Activated CD4-positive, alpha-beta T cell treated with anti-CD3 and anti-CD28 coated beads for 24 hours (primary cell): ENCODE results near the gene RUNX2.
"Not testable (repeated sequence)": the region's sequence is repeated elsewhere in the genome, so short reads cannot be mapped to it uniquely, and the experiment has no call there.

Experiments
- DNase-seq, 2 donors: peaks; one replicate each; pipeline ENCODE4 v3.0.0-alpha.2; 2020; ENCODE audit warnings: low read depth in 2 of 2

The RUNX2 gene

DNA sequence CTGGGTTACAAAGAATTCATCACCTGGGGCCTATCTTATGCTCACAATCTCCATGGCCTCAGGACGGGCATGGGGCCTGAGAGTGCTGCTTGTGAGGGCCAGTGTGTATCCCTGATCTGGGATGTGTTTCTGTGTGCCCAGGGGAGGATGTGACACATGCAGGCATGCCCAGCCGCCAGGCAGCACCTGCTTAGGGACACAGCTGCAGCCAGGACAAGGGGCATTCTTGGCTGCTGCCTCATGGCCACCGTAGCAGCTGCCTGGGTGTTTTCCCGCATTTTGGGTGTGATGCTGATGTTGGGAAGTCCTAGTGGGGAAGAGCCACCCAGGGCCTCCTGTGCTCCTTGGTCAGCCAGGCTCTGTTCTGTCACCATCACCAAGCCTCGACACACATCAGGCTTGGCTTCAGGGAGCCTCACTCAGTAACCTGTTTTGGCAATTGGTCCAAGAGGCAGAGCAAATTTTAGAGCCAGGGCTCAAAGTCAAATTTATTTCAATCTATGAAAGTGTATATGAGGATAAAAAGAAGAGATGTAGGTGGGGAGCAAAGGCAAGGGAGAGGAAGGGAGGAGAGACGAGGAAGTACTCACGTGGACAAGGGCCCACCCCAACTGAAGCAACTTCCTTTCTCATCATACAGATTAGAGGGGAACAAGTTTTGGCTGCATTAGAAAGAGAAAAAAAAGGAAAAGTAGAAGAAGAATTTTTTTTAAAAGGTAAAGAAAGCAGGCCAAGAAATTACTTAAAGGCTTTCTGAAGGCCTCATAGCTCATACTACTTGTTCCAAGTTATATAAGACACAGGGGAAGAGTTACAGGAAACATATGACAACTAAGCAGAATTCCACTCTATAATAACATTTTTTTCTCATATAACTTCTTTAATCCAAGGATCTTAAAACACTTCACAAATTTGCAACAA lies 319.5 kb downstream of the RUNX2 start:
- no peak for DNase-seq

DNA sequence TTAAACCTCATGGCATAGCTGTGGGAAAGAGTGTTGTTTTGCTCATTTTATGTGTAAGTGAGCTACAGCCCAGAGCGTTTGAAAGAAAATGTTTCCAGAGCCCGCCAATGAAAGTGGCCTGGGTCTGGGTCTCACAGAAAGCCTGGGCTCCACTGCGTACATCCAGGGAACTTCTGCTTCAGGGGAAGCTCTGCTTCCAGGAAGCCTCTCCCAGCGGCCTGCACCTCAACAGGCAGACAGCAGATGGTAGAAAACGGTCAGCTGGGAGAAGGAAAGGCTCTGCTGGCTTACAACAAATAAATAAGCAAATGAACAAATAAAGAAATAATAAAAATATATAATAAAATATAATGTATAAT lies 320.1 kb downstream of the RUNX2 start:
- no peak for DNase-seq

DNA sequence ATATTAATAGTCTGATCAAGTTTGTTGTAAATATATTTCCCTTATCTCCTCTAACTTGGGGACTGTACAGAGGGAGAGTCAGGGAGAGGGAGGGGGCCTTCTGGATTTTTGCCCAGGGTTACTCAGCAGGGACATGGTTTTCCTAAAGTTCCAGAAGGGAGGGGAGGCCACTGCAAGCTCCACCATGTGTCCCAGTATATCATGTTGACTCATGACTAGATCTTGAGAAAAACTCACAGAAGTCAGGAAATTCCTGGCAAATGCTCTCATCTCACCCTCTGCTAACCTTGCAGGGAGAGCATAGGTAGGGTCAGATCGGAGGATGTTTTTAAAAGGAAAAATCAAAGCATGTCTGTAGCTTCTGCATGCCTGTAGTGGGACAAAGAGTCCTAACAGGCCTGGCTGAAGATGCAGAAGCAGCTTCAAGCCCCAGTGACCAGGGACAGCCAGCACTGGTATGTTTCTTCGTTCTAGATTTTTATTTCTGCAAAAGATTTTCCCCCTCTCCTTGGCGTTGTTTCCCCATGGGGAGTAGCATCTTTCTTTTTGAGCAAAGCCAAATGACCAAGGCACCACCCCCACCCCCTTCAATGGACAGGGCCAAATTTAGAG lies 322.5 kb downstream of the RUNX2 start:
- DNase-seq, result no peak

DNA sequence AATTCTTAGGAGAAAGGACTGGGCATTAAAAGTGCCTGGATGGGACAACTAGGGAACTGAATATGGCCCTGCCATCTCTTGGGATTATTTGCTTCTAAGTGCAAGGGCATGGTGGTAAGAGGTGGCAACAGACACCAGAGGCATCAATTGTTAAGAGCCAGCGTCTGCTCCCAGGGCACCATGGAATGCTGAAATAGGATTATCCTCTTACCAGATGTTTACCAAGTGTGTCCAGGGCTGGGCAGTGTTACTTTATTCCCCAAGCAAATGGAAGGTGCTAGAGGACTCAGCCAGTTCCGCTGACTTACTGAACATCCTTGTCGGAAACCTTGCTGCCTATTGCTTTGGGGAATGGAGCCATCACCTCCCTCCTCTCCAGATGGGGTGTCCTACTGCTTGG lies 323.2 kb downstream of the RUNX2 start:
- DNase-seq, result no peak

DNA sequence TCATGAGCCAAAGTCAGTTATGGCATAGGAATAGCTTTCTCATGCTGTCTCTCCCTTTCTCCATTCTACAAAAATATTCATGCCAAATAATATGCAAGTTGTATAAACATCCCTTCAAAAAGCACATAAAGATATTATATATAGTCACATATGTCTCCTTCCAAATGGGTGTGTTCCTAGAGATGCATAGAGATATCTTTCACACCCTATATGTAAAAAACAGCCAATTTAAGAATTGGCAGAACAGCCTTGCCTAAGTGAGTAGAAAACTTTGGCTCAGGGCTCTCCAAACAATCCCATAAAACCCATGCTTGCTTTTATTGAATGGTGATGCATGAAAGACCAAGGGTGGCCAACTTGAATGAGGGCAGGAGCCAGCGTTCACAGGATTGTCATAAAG lies 324.3 kb downstream of the RUNX2 start:
- no peak for DNase-seq

DNA sequence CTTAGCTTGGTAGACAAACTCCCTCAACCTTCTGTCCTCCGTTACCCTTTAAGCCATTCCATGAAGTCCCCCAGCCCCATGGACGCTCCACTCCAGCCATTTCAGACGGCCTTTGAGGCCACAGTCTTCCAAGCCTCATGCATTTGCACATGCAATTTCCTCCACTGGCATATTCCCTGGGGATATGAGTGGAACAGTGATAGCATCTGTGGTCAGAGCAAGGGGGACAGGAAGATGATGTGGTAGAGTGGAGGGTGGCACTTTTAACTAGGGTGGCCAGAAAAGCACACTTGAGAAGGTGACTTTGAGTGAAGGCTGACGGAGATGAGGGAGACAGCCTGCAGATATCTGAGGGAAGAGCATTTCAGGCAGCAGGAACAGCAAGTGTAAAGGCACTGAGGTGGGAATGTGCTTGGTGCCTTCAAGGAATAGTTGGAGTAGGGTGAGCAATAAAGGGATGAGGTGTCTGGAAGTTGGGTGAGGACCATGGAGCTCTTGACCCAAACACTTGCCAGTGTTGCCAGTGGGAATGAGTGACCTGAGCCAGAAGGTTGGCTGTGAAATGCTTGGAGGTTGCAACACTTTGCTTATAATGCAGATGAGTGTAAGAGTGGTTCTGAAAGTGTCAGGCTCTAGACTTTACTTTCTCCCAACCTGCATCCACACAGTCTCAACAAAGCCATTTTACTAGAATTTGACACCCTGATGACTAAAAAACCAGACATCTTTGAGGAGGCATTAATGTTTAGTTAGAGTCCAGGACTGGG lies 325.2 kb downstream of the RUNX2 start:
- no peak for DNase-seq

DNA sequence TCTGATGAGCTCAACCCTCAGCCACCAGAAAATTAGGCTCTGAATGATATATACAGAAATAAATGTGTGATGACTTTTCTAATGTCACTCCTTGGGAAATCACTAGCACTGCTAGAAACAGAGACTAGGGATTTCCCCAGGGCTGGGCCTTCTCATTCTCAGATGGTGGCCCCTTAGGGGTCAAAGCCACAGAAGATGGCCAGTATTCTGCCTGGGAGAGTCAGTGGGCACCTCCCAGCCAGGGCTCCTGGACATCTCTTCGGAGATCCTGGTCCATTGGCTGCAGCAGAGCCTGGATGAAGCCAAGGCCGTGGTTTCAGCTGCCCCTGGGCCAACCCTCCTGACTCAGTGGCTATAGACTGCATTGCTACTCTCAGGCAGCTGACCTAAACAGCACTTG lies 326.5 kb downstream of the RUNX2 start:
- DNase-seq, result no peak

DNA sequence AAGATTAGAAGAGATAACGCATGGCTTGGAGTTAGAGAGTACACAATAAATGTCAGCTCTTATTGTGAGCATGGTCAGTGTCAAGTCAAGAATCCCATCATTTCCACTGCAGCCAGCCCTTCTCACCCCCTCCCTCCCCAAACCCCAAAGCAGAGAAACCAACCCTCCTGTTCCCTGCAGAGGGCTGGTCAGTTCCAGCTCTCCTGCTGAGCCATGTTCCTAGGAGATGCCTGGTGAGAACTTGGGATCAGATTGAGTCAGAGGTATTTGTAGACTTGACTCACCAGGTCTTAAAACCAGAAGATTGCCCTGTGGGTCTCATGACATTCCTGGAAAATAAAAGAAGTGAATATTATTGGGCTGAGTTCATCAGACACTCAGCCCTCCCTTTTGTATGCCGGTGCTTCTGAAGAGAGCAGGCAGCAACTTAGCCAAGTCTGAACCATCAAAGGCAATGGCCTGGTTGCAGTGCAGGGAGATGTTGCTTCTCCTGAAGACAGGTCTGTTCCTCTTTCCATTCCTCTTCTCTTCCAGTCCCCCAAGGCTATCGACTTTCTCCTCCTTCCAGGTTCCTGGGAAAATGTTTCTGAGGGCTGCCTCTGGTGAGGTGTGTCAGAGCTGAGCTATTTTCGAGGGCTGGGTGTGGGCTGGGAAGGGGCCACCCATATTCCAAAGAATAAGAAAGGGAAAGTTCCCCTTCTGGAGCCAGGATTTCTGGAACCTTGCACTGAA lies 327.8 kb downstream of the RUNX2 start:
- DNase-seq, result no peak

DNA sequence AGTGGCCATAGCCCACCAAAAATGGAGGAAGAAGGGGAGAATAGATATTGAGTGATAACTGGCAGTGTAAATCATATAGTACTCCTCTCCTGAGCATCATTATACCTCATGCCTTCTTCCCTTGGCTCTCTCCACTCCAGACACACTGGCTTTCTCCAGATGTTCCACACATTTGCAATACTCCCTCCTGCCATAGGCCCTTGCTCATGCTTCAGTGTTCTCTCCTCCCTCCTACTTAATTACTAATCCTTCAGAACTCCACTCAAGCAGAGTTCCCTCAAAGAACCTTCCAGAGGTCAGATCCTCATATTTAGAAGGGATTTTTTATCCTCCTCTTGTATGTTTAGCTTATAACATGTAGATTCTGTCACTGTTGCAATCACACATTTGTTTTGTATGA lies 329.1 kb downstream of the RUNX2 start:
- DNase-seq, result no peak

DNA sequence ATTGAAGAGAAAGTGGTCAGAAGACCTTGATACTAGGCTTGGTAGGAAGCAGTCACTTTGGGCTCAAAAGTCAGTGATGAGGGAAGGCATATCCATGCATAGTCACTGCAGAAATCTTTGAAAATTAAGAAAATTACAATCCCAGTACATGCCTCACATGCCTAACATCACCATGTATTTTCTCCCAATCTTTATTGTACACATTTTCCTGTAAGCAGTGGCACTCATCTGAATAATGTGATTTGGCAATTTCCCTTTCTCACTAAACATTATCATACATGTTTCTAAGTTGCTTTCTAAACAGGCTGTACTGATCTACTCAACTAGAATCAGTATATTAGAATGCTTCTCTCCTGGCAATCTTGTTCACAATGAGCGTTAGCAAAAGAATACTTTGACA lies 330.3 kb downstream of the RUNX2 start:
- no peak for DNase-seq

DNA sequence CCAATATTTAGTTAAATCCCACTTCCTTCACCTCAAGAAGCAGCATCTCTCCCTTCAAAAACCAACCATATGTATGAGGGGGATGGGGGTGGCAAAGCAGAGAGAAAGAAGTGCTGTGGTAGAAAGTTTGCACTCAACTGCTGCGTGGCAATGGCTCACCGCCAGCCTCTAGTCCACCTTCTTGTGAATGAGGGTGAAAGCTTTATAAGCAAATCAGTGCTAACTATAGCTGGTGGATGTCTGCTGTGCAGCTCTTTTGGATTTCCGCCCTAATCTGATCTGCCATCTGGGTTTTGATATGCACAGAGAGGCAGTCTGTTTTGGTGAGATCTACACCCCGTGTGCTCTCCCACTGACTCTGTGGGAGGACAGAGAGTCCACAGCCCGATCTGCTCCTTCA lies 330.8 kb downstream of the RUNX2 start:
- no peak for DNase-seq

DNA sequence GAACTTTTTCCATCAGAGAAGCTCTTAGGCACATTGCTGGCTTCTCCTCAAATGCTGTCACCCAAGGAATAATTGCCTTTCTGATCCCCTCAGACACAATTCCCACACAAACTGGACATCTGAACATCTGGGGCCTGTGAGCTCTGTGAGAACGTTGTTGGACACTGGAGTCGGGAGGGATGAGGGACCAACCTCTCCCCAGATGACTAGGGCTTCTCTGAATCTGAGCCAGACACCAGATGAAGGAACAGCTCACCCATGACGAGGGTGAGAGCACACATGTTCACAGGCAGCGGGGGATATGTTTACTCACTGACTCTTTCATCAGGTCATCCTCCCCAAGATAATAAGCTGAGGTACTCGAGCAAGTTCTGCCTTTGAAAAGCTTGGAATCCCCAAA lies 333.5 kb downstream of the RUNX2 start:
- DNase-seq, result no peak

DNA sequence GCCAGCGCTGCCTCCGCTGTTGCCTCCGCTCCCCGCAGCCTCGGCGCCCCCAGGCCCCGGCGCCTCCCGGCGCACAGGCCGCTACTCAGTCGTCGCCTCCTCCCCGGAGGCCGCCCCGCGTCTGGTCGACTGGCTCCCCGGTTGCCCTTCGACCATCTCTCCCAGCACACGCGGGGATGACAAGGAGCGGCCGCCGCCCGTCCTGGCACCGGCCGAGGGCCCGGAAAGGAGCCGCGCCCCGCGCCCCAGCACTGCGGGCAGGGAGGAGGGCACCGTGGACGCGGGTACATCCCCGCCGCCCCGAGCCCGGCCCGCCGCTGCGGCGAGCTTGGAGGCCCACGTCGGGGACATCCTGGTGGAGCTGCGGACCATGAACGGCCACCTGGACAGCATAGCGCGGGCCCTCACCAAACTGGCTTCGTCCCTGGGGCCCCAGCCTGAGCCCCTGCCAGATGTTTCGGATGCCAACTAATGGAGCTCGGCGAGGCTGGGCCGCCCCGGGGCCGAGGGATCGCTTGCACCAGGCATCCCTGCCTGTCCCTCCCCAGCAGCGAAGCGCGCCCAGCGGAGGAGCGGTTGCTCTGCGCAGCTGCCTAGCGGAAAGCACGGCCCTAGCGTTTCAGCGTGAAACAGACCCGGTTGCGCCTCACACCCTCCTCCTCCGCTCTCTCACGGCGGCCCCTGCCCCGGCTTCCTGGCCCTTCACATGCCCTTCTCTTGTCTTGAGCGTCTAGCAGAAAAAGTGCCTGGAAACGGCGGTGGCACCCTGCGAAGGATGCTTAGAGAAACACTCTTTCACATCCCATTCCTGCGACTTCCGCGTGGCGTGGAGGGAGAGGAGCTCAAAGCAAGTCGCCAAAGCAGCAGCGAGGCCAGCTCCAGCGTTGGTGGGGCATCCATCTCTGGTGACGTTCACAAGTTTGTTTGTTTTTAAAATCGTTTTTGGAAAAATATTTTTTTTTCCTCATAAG lies 335.4 kb downstream of the RUNX2 start:
- DNase-seq, result peak; percentile 19 to 42

DNA sequence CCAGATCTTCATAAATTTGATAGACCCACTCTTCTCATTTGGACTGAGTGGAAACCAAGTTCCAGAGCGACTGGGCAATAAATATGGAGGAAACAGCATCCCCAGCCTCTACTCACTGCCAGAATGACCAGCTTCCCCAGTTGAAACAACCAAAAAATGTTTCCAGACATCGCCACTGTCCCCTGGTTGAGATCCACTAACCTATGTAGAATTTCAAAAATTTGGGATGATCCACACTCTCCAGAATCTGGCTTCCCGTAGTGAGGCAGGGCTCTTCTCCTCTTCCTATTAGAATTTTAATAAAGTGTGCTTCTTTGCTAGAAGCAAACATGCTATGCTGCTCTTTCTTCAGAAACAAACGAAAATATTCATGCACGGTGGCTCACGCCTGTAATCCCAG lies 336.6 kb downstream of the RUNX2 start:
- no peak for DNase-seq

DNA sequence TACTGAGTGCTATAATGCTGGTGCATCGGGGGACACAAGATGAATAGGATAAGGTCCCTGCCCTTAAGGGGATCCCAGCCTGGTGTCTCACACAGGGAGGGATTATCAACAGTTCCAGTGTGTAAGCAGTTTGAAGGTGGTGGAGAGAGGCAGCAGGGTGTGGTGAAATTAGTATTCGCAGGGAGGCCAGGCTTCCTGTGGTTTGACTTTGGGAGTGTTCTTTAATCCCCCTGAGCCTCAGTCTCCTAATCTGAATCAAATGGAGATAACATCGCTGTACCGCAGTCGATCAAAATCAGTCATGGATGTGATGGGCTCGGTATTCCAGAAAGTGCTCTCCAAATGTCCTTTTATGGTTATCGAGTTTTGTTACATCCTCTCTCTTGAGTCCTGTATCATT lies 337.7 kb downstream of the RUNX2 start:
- DNase-seq, result no peak

DNA sequence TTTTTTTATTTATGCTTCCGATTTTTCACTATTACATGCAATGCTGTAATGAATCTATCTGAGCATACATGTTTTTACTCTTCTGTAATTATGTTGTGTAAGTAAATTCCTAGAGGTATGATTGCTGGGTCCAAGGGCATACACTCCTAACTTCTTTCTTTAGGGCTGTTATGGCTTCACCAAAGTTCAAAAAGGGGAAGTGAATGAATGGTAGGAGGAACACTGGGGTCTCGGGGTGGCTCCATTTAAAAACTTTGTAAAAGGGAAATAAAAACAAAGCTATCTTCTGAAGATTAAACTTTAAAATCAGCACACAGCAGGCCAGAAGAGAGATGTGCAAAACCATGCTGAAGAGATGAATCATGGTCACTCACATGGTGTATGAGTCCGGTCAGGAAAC lies 338.7 kb downstream of the RUNX2 start:
- no peak for DNase-seq

DNA sequence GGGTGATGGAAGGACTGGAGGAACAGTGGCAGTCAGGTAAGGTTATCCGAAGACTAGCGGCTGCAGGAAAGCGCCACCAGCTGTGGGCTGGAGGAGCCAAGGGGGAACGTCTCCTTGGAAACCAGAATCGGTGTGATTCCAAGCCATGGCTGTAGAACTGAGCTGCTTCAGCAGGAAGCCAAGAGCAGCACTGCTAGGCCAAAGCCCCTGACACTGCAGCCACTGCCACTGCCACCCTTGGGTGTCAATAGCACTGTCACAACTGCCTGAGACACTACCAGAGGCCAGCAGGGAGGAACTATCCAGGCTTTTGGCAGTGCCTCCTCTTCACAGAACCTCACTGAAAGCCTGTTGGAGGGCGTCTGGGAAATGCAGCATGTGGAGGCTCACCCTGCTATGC lies 339.2 kb downstream of the RUNX2 start:
- no peak for DNase-seq

DNA sequence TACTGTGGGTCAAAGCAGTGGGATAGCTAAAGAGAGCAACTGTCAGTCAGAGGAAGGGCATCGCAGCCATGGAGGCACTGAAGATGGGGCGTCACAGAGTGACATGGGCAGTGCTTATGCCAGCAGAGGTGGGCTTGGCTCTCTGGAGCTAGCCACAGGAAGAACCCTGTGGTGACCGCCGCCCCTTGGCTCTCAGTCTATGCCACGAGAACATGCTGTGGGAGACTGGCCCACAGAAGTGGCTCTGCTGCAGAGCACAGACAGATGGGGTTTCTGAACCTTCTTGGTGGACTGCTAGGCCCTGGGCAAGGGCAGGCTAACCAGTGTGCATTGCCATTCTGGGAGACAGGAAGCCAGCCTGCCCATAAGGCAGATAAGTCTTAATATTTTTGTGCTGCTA lies 339.6 kb downstream of the RUNX2 start:
- DNase-seq, result no peak

DNA sequence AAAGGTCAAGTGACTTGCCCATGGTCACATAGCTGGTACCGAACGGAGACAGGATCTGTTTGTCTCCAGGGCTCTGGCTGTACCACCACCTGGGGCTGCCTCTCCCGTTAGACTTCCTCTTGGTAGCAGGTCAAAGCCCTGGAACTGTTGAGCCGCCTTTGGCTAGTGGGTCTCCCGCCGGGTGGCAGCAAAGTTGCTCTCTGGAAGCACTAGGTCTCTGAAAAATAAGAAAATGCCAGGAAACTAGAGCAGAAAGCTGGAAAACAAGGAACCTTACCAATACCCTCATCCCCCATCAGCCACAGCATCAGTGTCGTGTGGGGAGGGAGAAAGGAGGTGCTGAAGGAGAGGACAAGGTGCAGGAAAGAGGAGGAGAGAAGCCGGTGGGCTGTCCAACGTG lies 340.6 kb downstream of the RUNX2 start:
- DNase-seq, result no peak

DNA sequence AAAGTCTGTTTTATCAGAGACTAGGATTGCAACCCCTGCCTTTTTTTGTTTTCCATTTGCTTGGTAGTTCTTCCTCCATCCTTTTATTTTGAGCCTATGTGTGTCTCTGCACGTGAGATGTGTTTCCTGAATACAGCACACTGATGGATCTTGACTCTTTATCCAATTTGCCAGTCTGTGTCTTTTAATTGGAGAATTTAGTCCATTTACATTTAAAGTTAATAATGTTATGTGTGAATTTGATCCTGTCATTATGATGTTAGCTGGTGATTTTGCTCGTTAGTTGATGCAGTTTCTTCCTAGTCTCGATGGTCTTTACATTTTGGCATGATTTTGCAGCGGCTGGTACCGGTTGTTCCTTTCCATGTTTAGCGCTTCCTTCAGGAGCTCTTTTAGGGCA lies 345.0 kb downstream of the RUNX2 start:
- not testable (repeated sequence) for DNase-seq

DNA sequence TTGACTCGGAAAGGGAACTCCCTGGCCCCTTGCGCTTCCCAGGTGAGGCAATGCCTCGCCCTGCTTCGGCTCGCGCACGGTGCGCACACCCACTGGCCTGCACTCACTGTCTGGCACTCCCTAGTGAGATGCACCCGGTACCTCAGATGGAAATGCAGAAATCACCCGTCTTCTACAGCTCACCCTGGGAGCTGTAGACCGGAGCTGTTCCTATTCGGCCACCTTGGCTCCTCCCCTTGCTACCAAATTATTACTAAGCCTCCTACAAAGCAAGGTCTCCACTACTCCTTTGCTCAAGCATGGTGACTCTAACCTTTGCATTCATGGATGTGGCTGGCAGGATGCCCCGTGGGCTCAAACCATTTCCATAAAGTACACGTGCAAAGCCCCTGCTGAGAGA lies 347.0 kb downstream of the RUNX2 start:
- not testable (repeated sequence) for DNase-seq
